ENCODE measurements around the gene MBD5.
"Not testable (repeated sequence)": the region's sequence is repeated elsewhere in the genome, so short reads cannot be mapped to it uniquely, and the experiment has no call there.

Gene MBD5

DNA sequence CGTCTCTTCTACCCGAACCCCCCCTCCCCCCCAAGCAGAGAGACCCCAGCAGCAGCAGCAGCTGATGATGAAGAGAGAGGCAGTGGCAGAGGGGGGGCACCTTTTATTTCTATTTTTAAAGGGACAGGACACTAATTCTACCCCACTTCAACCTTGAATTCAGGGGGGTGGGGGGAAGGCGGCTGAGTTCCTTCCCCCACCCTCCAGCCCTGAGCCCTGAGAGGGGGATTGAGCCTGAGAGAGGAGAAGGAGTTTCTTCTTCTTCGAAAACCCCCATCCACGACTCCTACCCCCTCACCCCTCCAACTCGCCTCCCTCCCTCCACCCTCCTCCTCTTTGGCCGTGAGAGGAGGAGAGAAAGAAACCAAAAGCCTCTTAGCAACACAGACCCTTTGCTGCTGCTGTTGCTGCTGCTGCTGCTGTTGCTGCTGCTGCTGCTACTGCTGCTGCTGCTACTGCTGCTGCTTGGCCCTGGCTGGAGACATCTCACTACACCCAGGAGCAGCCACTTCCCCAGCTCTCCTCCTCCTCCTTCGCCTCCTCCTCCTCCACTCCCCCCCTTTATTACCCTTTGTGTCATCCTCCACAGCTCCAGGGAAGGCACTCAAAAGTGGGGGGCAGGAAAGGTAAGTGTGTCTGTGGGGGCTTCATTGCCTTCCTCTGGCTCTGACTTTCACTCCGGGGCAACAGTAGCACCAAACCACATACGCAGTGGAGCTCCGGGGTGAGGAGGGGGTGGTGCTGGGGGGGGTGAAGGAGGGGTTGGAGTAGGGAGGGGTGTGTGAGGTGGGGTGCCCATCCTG is at the start of gene MBD5:
MBD5 (plus strand) TSS at position 33 of the 803 bp plus-strand sequence.
- DNase-seq = peak; percentile 63

DNA sequence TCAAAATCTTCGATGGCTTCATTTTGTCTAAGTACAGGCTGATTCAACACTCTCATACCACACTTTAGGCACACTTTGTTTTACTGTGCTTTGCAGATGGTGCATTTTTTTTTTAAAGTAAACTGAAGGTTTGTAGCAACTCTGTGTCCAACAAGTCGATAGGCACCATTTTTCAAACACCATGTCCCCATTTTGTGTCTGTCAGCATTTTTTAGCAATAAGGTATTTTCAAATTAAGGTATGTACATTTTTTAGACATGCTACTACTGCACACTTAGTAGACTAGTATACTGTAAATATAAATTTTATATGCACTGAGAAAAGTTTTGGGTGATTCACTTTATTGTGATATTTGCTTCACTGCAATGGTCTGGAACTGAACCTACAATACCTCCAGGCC is 44.8 kb upstream of the MBD5 start:
- DNase-seq = no peak

GRCh38 chr2:147977679-147978078 is 43.2 kb upstream of the MBD5 start:
- no peak for DNase-seq

DNA sequence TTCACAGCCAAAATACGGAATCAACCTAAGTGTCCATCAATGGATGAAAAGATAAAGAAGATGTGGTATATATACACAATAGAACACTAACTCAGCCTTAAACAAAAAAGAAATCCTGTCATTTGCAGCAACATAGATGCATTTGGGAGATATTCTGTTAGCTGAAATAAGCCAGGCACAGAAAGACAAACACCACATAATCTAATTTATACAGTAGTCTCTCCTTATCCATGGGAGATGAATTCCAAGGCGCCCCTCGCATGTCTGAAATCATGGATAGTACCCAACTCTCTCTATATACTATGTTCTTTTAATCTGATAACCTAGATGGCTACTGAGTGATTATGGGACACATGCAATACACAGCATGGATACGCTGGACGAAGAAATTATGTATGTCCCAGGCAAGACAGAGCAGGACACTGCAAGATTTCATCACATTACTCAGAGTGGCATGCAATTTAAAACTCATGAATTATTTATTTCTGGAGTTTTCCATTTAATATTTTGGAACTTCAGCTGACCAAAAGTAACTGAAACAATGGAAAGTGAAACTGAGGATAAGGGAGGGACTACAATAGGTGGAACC is 39.9 kb upstream of the MBD5 start:
- no peak for DNase-seq

- no peak for DNase-seq
Observed at GRCh38 chr2:147989102-147989501, 31.8 kb upstream of the MBD5 start.

GRCh38 chr2:147989809-147990403 is 31.0 kb upstream of the MBD5 start:
- DNase-seq = peak; percentile 61

- not testable (repeated sequence) for DNase-seq
Observed at GRCh38 chr2:147994965-147995364, 25.9 kb upstream of the MBD5 start.

DNA sequence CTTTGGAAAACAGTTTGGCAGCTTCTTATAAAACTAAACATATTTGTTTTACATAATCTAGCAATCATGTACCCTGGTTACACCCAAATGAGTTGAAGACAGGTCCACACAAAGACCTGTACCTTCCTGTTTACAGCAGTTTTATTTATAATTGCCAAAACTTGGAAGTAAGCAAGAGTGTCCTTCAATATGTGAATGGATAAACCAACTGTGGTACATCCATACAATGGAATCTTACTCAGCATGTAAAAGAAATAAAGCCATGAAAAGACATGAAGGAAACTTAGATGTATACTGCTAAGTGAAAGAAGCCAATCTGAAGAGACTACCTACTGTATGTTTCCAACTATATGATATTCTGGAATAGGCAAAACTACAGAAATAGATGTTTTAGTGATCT is 24.1 kb upstream of the MBD5 start:
- no peak for DNase-seq

DNA sequence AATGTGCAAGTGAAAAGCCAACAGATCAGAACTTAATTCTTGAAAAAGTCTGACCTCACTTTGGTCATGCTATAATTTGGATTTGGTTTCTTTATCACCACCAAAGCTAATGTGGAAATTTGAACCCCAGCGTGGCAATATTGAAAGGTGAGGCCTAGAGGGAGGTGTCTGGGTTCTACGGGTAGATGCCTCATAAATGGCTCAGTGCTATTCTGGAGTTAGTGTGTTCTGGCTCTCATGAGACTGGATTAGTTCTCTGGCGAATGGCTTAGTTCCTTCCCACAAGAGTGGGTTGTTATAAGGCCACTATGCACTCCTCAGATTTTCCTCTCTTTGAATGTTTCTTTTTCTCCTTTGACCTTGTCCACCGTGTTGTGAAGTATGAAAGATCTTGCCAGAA is 22.7 kb upstream of the MBD5 start:
- DNase-seq = no peak

- no peak for DNase-seq
Observed at GRCh38 chr2:147999126-147999525, 21.8 kb upstream of the MBD5 start.

- DNase-seq = no peak
Observed at GRCh38 chr2:148000095-148000494, 20.8 kb upstream of the MBD5 start.

DNA sequence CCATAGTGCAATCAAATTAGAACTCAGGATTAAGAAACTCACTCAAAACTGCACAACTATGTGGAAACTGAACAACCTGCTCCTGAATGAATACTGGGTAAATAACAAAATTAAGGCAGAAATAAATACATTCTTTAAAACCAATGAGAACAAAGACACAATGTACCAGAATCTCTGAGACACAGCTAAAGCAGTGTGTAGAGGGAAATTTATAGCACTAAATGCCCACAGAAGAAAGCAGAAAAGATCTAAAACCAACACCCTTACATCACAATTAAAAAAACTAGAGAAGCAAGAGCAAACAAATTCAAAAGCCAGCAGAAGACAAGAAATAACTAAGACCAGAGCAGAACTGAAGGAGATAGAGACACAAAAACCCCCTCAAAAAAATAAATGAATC is 18.5 kb upstream of the MBD5 start:
- DNase-seq = not testable (repeated sequence)

DNA sequence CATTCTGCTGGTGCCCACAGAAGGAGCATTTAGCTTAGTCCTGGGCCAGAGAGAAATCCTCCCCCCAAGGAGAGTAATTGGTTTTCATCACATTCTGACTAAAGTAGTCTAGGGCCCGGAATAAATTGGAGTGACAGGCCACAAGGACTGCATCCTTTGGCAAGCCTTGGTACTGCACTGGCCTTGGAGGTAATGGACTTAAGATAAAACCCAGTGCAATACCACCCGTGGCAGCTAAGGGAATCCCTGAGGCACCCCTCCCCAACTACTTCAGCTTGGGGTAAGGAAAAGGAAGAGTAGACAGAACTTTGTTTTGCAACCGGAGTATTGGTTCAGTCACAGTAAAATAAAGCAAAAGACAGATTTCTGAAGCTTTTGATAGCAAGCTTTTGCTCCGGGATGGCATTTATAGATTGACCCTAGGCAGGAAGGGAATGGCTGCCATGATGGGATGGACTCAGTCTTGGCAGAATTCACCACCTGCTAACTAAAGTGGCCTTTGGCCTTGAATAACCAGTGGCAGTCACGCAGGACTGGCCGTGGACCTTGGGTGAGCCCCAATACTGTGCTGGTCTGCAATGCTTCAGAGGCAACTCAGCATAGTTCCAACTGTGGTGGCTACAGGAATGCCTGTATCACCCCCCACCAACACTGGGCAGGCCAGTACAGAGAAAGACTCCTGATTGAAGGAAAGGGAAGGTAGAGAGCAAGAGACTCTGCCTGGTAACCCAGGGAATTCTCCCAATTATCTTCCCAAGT is 14.5 kb upstream of the MBD5 start:
- no peak for DNase-seq

DNA sequence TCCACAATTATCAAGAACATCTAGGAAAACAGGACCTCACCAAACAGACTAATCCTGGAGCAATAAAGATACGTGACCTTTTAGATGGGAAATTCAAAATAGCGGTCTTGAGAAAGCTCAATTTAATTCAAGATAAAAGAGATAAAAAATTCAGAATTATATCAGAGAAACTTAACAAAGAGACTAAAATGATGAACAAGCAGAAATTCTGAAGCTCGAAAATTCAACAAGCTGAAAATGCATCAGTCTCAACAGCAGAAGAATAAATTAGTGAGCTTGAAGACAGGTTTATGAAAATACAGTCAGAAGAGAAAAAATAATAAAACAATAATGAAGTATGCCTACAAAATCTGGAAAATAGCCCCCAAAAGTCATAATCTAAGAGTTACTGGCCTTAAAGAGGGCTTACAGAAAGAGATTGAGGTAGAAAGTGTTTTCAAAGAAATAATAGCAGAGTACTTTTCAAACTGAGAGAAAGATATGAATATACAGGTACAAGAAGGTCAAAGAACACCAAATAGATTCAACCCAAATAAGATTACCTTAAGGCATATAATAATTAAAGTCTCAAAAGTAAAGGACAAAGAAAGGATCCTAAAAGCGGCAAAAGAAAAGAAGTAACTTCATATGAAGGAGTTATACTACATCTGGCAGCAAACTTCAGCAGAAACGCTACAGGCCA is 13.5 kb upstream of the MBD5 start:
- no peak for DNase-seq

DNA sequence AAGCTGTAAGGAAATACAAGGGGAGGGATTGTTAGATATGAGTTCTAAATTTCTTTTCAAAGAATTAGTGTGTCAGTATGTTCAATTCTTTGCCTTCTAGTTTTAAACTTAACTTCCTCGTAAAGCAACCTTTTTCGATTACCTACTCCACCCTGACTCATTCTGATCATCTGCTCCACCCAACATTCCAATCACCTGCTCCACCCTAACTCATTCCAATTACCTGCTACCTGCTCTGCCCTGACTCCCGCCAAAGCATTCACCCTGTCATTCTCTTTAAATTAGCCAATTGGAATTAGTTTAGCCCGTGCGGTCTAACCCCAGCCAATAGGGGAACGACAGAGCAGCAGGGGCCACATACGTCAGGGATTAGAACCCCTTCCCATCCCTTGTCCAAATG is 12.5 kb upstream of the MBD5 start:
- not testable (repeated sequence) for DNase-seq

DNA sequence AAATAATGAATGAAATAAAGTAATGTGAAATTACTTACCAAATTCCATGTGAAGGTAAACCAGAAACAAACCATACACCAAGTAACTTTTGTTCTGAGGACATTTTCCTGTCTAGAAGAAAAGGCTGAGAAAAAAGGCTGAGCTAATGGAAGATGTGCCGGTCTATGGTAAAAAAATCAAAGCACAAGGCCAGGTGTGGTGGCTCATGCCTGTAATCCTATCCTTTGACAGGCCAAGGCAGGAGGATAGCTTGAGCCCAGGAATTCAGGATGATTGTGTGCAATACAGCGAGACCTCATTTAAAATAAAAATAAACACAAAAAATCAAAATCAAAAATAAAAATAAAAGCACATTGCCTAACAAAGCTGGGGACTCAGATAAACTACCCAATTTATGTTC is 7.0 kb upstream of the MBD5 start:
- no peak for DNase-seq

- no peak for DNase-seq
Observed at GRCh38 chr2:148014616-148015015, 6.3 kb upstream of the MBD5 start.

GRCh38 chr2:148020111-148021058 is 506 bp upstream of the MBD5 start, which contains the start of gene ORC4:
Gene ORC4, minus strand, starts transcription at chr2:148020737. Its CDS starts 44,779 bp downstream, at chr2:147975958.
- peak; percentile 99 for DNase-seq

DNA sequence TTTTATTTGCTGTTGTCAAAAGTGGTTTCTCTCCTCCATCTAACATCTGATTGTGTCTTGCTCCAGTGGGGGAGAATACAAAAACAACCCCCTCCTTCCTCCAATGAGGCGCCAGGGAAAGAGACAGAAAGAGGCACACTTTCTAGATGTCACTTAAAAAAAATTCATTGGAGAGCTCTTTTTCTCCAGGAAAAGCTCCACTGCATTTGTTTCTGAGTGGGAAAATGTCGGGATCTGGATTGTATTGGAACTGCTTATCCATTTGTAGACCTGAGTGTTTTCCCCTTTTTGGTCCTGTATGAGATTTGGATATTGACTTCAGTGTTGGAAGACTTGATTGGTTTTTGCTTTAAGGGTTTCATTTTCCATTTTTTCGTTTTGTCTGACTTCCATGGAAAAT is 995 bp downstream of the MBD5 start:
- no peak for DNase-seq

GRCh38 chr2:148022351-148022750 is 1.5 kb downstream of the MBD5 start:
- no peak for DNase-seq

GRCh38 chr2:148022882-148023281 is 2.0 kb downstream of the MBD5 start:
- no peak for DNase-seq

DNA sequence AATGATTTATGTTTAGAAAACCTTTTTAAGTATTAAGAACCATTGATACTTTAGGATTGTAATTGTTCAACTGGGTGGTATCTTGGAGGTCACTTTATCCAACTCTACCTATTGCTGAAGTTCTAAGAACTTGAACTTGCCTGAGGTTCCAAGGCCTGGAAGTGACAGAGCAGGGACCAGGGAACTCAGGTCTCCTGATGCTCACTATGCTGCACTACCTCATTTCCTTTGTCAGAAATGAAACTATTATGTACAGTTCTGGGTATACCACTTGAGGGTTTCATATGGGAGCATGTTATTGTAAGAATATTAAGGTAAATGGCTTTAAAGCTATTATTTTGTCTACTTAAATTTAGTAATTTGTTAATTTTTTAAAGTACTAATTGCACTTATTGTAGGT is 3.0 kb downstream of the MBD5 start:
- DNase-seq = peak; percentile 26

Measured in CD4-positive, alpha-beta T cell treated with Interleukin-4 for 4 hours (primary cell).